GM13976 (cell line): ENCODE data around the gene SLC49A3.
"Not testable (repeated sequence)": the region's sequence is repeated elsewhere in the genome, so short reads cannot be mapped to it uniquely, and the experiment has no call there.

Experiments used
- DNase-seq: peaks from one replicate; pipeline ENCODE4 v3.0.0; 2012; ENCODE audit warnings: low spot score
- in situ Hi-C: fragments of 300-500 bp; cut with MboI; formaldehyde crosslinking; loops from one replicate; pipeline ENCODE4 v1.12.0; 2022; ENCODE audit warnings: low sequenced_read_pairs, mixed read lengths, inconsistent platforms; ENCODE audit not compliant: unreplicated experiment
- TF ChIP-seq, protein P1 (sequence below): IDR thresholded peaks from 2 replicates; pipeline ENCODE4 v1.5.1; 2012; ENCODE audit warnings: borderline replicate concordance, mild to moderate bottlenecking; ENCODE audit not compliant: insufficient read depth; ENCODE audit errors: extremely low read depth, missing control alignments, control extremely low read depth

The SLC49A3 gene

DNA sequence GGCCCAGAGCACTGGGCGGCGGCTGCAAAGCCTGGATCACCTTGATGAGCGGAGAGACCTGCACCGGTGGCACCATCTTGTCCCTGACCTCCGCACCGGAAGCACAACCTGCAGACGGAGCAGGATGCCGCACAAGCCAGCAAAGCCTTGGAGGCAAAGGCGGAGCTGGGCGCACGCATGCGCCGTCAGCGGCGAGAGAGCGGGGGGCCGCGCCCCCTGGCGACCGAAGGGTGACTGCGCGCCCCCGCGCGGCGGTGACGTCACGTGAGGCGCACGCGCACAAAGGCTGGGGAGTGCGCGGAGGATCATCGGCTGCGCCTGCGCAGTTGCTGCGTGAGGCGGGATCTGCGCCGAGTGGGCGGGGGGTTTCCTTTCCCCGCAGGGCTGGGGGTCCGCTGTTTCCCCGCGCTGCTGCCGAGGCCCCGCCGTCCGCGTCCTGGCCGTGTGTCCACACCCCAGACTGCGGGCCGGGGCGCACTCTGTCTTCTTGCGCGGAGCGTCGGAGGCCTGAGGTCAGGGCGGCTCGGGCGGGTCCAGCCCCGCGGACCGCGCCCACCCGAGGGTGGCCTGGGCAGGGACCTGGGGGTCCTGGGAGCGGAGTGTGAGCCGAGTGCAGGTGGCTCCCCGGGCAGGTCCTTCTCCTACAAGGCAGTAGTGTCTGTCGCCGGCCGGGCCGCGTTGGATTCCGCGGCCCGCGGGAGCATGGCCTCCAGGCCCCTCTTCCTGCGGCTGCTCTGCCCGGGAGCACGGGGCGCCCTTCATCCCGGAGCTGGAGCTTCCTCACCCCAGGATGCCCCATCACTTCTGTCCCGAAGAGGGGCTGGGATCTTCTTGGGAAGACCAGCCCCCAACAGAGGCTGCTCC, 14.5 kb downstream of the SLC49A3 start, which contains the start of the genes ATP5ME and MYL5:
Gene ATP5ME (minus strand): TSS at position 105 of the 864 bp plus-strand sequence. CDS start 29 bp downstream, at position 76.
Gene MYL5 (plus strand): TSS at position 371 of the 864 bp plus-strand sequence. CDS start 3,485 bp downstream, outside the sequence.
- TF ChIP-seq, protein P1, sequence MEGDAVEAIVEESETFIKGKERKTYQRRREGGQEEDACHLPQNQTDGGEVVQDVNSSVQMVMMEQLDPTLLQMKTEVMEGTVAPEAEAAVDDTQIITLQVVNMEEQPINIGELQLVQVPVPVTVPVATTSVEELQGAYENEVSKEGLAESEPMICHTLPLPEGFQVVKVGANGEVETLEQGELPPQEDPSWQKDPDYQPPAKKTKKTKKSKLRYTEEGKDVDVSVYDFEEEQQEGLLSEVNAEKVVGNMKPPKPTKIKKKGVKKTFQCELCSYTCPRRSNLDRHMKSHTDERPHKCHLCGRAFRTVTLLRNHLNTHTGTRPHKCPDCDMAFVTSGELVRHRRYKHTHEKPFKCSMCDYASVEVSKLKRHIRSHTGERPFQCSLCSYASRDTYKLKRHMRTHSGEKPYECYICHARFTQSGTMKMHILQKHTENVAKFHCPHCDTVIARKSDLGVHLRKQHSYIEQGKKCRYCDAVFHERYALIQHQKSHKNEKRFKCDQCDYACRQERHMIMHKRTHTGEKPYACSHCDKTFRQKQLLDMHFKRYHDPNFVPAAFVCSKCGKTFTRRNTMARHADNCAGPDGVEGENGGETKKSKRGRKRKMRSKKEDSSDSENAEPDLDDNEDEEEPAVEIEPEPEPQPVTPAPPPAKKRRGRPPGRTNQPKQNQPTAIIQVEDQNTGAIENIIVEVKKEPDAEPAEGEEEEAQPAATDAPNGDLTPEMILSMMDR: peak; percentile 99
- in situ Hi-C loops: no loop called here
- DNase-seq: peak; percentile 100

DNA sequence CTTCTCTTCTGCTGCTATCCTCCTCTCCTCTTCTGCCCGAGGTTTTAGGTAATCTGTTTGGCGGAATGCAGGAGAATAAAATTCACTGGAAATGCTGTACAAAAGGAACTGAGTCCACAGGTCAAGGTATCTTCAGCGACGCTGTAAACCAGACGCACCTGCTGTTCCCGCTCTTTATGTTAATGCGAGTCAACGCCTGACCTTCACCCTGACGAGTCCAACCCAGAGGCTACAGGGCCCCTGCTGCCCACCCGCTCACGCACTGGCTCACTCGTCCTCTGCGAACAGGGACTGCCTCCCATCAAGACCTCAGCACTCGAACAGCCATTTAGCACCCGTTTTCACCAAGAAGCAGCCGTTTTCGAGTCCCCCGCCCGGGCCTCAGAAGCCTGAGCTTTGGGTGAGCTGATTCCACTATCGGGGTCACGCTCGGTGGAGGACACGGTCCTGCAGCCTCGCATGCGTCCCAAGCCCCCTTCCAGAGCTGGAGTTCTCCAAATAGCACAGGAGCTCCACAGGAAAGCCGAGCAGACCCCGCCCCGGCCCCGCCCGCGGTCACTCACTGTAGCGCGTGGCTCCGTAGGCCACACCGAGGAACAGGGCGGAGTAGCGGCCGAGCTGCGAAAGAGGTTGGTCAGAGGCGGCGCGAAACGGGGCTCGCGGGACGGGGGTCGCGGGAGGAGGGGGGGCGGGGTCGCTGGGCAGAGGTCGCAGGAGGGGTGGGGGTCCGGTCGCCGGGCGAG, 15.4 kb downstream of the SLC49A3 start:
- TF ChIP-seq, protein P1: no peak
- DNase-seq: no peak
- in situ Hi-C loops: no loop called here

DNA sequence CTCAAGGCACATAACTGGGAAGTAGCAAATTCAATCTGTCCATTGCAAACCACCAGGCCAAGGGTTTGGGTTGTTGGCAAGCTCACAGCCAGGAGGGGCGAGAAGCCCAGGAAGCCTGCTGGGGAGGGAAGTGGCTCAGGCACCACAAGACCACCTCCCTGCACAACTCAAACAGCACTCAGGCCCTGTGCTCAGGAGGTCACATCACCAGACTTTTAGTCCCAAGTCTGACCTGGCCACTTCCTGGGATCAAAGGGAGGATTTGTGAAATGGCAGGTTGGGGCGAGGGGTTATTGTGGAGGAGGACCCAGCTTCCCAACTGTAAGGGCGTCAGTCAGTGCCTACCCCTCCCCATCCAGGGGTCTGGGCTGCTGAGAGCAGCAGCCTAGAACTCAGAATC, 17.2 kb downstream of the SLC49A3 start:
- DNase-seq: no peak
- TF ChIP-seq, protein P1: no peak
- in situ Hi-C loops: no loop called here

DNA sequence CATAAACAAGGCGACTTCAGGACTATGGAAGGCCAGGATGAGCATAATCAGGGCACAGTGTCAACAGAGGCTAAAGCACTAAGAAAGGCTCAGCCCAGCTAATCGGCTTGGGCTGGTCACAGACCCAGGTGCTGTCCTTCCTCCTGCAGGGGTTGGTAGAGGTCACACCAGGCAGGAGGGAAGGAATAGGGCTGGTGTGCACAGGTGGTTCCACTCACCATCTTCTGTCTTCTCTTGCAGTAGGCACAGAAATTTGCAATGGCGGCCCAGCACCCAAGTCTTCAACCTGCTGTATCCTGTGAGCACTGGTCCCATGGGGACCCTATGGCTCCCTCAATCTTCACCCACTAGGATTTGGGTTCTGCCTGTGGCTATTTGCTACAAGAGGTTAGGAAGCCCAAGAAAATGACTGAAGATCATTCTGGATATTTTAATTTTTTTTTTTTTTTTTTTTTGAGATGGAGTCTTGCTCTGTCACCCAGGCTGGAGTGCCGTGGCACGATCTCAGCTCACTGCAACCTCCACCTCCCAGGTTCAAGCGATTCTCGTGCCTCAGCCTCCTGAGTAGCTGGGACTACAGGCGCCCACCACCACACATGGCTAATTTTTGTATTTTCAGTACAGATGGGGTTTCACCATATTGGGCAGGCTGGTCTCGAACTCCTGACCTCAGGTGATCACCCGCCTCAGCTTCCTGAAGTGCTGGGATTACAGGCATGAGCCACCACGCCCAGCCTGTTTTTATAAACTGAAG, 19.0 kb downstream of the SLC49A3 start:
- DNase-seq, in situ Hi-C loops: not testable (repeated sequence)

DNA sequence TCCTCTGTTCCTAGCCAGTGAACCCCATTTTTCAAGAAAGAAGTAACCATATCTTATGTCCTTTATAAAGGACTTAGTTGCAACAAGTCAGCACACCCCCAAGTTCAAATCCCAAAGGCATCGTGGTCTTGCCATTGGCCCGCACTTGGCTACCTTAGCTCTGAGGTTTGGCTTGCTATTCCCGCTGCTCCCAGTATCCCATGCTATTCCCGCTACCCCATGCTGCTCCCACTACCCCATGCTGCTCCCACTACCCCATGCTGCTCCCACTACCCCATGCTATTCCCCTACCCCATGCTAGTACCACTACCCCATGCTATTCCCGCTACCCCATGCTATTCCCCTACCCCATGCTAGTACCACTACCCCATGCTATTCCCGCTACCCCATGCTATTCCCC, 20.7 kb downstream of the SLC49A3 start:
- in situ Hi-C loops, DNase-seq: not testable (repeated sequence)

DNA sequence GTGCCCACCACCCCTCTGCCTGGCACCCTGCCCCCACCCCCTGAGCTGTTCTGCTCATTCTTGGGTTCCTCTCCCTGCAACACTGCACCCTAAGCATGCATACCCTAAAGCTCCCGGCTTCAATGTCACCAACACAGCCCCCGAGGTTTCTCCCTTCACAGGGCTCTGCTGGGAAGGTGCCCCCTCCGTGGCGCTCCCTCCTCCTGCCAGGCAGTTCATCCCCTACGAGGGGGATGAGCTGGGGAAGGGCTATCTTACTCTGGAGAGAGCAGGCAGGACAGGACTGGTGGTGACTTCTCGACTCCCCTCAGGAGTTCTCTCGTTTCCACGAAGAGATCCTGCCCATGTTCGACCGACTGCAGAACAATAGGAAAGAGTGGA, 21.4 kb downstream of the SLC49A3 start:
- in situ Hi-C loops: no loop called here
- TF ChIP-seq, protein P1: no peak
- DNase-seq: no peak

DNA sequence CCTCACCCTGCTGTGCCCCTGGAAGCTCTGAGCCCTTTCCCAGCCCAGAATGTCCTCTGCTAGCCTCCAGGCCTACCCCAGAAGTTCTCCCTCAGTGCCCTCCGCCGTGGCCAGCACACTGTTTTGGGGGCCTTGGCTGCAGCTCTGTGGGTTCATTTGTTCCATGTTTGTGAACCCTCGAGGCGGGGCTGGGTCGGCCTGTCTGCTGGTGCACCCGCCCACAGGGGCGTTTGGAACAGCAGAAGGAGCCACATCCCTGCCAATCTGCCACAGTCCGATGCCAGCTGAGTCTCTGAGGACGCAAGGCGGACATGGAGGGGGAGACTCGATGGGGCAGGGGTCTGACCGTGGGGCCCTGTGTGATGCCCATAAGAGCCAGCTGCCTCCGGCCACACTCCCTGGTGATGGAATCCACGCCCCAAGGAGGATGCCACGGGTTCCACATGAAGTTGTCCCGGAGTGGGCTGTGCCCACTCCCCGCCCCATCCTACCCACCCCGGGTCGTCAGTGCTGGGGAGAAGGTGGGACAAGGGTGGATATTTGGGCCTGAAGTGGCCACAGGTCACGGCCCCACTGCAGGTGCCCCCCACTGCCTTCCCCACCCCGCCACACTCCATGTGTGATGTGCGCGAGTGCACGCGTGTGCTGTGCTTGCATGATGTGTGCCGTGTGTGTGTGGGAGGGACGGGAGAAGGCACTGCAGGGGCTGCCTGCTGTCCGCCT, 22.0 kb downstream of the SLC49A3 start:
- DNase-seq: no peak

More for the DNA sequence above, 22.0 kb downstream of the SLC49A3 start:
- TF ChIP-seq, protein P1: no peak
- in situ Hi-C loops: no loop called here
